HEK293 (cell line): Measurements from ENCODE around the gene SEMA4F.

Source experiments
- KLF10 ChIP-seq: fragments of 450-650 bp; IDR thresholded peaks from 2 replicates; pipeline ENCODE4 v1.5.1; 2018; ENCODE audit warnings: missing biosample characterization, mild to moderate bottlenecking, missing genetic modification characterization
- ZNF138 ChIP-seq: fragments of 450-650 bp; formaldehyde crosslinking; IDR thresholded peaks from 2 replicates; pipeline ENCODE4 v1.5.1; 2016; ENCODE audit warnings: missing biosample characterization, missing genetic modification characterization, borderline replicate concordance
- ZNF157 ChIP-seq: fragments of 450-650 bp; formaldehyde crosslinking; IDR thresholded peaks from 2 replicates; pipeline ENCODE4 v1.5.1; 2016; ENCODE audit warnings: missing biosample characterization, missing genetic modification characterization
- ZNF302 ChIP-seq: fragments of 450-650 bp; formaldehyde crosslinking; IDR thresholded peaks from 2 replicates; pipeline ENCODE4 v1.5.1; 2016; ENCODE audit warnings: missing biosample characterization, missing genetic modification characterization, low read depth
- ZNF792 ChIP-seq: fragments of 450-650 bp; formaldehyde crosslinking; IDR thresholded peaks from 2 replicates; pipeline ENCODE4 v1.5.1; 2016; ENCODE audit warnings: missing biosample characterization, missing genetic modification characterization
- TF ChIP-seq, protein P1 (sequence below): fragments of 450-650 bp; formaldehyde crosslinking; IDR thresholded peaks from 2 replicates; pipeline ENCODE4 v1.5.1; 2016; ENCODE audit warnings: missing biosample characterization, missing genetic modification characterization
- TF ChIP-seq, protein P2 (sequence below): fragments of 450-650 bp; formaldehyde crosslinking; conservative IDR thresholded peaks from 2 replicates; pipeline ENCODE4 v1.5.1; 2016; ENCODE audit warnings: low read depth, missing biosample characterization, missing genetic modification characterization
- TF ChIP-seq, protein P3 (sequence below): fragments of 450-650 bp; formaldehyde crosslinking; IDR thresholded peaks from 2 replicates; pipeline ENCODE4 v1.5.1; 2017; ENCODE audit warnings: missing biosample characterization, missing genetic modification characterization
- TF ChIP-seq, protein P4 (sequence below): fragments of 450-650 bp; formaldehyde crosslinking; IDR thresholded peaks from 2 replicates; pipeline ENCODE4 v1.5.1; 2016; ENCODE audit warnings: missing biosample characterization, missing genetic modification characterization
- TF ChIP-seq, protein P5 (sequence below): fragments of 450-650 bp; formaldehyde crosslinking; optimal IDR thresholded peaks from 2 replicates; pipeline ENCODE3; 2016; ENCODE audit warnings: missing biosample characterization, mild to moderate bottlenecking, missing genetic modification characterization
- TF ChIP-seq, protein P6 (sequence below): fragments of 450-650 bp; formaldehyde crosslinking; IDR thresholded peaks from 2 replicates; pipeline ENCODE4 v1.5.1; 2016; ENCODE audit warnings: missing biosample characterization, missing genetic modification characterization
- TF ChIP-seq, protein P7 (sequence below): fragments of 450-650 bp; formaldehyde crosslinking; IDR thresholded peaks from 2 replicates; pipeline ENCODE4 v1.5.1; 2017; ENCODE audit warnings: missing biosample characterization, missing genetic modification characterization

DNA sequence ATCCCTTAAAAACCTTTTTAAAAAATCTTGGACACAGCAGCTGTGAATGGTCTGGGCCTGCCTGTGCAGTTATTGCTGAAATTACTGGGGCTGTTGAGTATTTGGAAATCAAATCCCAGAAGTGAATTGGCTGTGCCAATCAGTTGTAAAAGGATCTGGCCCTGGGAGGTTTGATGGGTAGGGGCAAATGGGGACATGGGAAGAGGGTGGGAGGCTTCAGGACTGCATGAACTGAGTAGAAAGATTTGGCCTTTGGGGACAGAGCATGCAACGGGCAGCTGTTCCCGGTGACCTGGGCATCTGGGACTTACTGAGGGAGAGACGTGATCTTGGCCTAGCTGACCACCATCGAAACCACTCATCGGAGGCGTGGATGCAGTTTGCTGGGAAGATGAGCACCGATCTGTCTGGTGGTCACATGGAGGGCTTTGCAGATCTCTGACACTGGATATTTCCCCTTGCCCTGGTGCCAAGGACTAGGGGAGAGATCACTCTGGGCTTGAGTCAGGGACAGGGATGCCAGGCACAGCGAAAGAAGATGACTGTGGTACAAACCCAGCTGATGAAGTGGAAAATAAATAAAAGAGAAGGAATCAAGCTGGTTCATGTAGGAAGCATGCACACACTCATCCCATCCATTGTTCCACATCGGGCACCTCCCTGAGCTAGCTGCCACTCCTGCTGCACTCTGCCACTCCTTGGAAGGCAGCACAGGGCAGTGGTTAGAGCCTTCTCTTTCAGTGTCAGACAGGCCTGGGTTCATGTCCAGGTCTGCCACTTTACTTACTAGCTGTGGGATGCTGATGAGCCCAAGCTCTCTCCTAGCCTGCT lies 58.4 kb downstream of the SEMA4F start:
- no peak for TF ChIP-seq ZNF792 (tag by site-specific recombination)
- TF ChIP-seq, protein P1, sequence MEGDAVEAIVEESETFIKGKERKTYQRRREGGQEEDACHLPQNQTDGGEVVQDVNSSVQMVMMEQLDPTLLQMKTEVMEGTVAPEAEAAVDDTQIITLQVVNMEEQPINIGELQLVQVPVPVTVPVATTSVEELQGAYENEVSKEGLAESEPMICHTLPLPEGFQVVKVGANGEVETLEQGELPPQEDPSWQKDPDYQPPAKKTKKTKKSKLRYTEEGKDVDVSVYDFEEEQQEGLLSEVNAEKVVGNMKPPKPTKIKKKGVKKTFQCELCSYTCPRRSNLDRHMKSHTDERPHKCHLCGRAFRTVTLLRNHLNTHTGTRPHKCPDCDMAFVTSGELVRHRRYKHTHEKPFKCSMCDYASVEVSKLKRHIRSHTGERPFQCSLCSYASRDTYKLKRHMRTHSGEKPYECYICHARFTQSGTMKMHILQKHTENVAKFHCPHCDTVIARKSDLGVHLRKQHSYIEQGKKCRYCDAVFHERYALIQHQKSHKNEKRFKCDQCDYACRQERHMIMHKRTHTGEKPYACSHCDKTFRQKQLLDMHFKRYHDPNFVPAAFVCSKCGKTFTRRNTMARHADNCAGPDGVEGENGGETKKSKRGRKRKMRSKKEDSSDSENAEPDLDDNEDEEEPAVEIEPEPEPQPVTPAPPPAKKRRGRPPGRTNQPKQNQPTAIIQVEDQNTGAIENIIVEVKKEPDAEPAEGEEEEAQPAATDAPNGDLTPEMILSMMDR (tag by site-specific recombination): no peak
- TF ChIP-seq ZNF138 (tag by site-specific recombination): no peak
- TF ChIP-seq, protein P2, sequence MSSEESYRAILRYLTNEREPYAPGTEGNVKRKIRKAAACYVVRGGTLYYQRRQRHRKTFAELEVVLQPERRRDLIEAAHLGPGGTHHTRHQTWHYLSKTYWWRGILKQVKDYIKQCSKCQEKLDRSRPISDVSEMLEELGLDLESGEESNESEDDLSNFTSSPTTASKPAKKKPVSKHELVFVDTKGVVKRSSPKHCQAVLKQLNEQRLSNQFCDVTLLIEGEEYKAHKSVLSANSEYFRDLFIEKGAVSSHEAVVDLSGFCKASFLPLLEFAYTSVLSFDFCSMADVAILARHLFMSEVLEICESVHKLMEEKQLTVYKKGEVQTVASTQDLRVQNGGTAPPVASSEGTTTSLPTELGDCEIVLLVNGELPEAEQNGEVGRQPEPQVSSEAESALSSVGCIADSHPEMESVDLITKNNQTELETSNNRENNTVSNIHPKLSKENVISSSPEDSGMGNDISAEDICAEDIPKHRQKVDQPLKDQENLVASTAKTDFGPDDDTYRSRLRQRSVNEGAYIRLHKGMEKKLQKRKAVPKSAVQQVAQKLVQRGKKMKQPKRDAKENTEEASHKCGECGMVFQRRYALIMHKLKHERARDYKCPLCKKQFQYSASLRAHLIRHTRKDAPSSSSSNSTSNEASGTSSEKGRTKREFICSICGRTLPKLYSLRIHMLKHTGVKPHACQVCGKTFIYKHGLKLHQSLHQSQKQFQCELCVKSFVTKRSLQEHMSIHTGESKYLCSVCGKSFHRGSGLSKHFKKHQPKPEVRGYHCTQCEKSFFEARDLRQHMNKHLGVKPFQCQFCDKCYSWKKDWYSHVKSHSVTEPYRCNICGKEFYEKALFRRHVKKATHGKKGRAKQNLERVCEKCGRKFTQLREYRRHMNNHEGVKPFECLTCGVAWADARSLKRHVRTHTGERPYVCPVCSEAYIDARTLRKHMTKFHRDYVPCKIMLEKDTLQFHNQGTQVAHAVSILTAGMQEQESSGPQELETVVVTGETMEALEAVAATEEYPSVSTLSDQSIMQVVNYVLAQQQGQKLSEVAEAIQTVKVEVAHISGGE: no peak
- TF ChIP-seq, protein P3, sequence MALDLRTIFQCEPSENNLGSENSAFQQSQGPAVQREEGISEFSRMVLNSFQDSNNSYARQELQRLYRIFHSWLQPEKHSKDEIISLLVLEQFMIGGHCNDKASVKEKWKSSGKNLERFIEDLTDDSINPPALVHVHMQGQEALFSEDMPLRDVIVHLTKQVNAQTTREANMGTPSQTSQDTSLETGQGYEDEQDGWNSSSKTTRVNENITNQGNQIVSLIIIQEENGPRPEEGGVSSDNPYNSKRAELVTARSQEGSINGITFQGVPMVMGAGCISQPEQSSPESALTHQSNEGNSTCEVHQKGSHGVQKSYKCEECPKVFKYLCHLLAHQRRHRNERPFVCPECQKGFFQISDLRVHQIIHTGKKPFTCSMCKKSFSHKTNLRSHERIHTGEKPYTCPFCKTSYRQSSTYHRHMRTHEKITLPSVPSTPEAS (tag by site-specific recombination): no peak
- no peak for TF ChIP-seq ZNF157 (tag by site-specific recombination)
- TF ChIP-seq, protein P4, sequence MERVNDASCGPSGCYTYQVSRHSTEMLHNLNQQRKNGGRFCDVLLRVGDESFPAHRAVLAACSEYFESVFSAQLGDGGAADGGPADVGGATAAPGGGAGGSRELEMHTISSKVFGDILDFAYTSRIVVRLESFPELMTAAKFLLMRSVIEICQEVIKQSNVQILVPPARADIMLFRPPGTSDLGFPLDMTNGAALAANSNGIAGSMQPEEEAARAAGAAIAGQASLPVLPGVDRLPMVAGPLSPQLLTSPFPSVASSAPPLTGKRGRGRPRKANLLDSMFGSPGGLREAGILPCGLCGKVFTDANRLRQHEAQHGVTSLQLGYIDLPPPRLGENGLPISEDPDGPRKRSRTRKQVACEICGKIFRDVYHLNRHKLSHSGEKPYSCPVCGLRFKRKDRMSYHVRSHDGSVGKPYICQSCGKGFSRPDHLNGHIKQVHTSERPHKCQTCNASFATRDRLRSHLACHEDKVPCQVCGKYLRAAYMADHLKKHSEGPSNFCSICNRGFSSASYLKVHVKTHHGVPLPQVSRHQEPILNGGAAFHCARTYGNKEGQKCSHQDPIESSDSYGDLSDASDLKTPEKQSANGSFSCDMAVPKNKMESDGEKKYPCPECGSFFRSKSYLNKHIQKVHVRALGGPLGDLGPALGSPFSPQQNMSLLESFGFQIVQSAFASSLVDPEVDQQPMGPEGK (tag by site-specific recombination): no peak
- TF ChIP-seq KLF10 (tag by site-specific recombination): no peak
- TF ChIP-seq, protein P5, sequence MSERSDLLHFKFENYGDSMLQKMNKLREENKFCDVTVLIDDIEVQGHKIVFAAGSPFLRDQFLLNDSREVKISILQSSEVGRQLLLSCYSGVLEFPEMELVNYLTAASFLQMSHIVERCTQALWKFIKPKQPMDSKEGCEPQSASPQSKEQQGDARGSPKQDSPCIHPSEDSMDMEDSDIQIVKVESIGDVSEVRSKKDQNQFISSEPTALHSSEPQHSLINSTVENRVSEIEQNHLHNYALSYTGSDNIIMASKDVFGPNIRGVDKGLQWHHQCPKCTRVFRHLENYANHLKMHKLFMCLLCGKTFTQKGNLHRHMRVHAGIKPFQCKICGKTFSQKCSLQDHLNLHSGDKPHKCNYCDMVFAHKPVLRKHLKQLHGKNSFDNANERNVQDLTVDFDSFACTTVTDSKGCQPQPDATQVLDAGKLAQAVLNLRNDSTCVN (tag by site-specific recombination): no peak
- TF ChIP-seq ZNF302: no peak
- TF ChIP-seq, protein P6, sequence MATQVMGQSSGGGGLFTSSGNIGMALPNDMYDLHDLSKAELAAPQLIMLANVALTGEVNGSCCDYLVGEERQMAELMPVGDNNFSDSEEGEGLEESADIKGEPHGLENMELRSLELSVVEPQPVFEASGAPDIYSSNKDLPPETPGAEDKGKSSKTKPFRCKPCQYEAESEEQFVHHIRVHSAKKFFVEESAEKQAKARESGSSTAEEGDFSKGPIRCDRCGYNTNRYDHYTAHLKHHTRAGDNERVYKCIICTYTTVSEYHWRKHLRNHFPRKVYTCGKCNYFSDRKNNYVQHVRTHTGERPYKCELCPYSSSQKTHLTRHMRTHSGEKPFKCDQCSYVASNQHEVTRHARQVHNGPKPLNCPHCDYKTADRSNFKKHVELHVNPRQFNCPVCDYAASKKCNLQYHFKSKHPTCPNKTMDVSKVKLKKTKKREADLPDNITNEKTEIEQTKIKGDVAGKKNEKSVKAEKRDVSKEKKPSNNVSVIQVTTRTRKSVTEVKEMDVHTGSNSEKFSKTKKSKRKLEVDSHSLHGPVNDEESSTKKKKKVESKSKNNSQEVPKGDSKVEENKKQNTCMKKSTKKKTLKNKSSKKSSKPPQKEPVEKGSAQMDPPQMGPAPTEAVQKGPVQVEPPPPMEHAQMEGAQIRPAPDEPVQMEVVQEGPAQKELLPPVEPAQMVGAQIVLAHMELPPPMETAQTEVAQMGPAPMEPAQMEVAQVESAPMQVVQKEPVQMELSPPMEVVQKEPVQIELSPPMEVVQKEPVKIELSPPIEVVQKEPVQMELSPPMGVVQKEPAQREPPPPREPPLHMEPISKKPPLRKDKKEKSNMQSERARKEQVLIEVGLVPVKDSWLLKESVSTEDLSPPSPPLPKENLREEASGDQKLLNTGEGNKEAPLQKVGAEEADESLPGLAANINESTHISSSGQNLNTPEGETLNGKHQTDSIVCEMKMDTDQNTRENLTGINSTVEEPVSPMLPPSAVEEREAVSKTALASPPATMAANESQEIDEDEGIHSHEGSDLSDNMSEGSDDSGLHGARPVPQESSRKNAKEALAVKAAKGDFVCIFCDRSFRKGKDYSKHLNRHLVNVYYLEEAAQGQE: no peak
- TF ChIP-seq, protein P7, sequence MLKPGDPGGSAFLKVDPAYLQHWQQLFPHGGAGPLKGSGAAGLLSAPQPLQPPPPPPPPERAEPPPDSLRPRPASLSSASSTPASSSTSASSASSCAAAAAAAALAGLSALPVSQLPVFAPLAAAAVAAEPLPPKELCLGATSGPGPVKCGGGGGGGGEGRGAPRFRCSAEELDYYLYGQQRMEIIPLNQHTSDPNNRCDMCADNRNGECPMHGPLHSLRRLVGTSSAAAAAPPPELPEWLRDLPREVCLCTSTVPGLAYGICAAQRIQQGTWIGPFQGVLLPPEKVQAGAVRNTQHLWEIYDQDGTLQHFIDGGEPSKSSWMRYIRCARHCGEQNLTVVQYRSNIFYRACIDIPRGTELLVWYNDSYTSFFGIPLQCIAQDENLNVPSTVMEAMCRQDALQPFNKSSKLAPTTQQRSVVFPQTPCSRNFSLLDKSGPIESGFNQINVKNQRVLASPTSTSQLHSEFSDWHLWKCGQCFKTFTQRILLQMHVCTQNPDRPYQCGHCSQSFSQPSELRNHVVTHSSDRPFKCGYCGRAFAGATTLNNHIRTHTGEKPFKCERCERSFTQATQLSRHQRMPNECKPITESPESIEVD (tag by site-specific recombination): no peak
